GM18505 (cell line): ENCODE data around the gene PRUNE2.
"Not testable (repeated sequence)": the region's sequence is repeated elsewhere in the genome, so short reads cannot be mapped to it uniquely, and the experiment has no call there.

ENCODE experiments used
- ATAC-seq: cut with Tn5 transposase; IDR thresholded peaks from one replicate; pipeline ENCODE4 v1.9.1; 2021; ENCODE audit not compliant: unreplicated experiment
- POLR2A ChIP-seq: IDR thresholded peaks from 4 replicates; pipeline ENCODE4 v1.6.1; 2011; ENCODE audit warnings: borderline replicate concordance; ENCODE audit not compliant: insufficient read depth, insufficient read length; ENCODE audit errors: extremely low read depth

Gene PRUNE2

DNA sequence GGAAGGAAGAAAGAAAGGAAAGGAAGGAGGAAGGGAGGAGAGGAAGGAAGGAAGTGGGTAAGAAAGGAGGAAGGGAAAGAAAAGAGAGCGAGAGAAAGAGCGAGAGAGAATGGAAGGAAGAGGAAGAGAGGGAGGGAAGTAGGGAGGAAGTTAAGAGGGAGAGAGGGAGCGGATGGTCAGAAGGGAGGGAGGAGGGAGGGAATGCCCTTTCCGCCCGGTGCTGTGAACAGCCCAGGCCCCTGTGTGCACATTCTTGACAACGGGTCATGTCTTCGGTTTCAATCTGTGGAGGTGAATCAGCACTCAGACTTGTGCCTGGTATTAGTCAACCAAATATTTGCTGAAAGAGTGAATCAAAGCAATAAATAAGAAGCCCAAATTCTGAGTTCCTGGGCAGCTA lies 39.2 kb downstream of the PRUNE2 start:
- TF ChIP-seq POLR2A: no peak
- ATAC-seq: no peak

DNA sequence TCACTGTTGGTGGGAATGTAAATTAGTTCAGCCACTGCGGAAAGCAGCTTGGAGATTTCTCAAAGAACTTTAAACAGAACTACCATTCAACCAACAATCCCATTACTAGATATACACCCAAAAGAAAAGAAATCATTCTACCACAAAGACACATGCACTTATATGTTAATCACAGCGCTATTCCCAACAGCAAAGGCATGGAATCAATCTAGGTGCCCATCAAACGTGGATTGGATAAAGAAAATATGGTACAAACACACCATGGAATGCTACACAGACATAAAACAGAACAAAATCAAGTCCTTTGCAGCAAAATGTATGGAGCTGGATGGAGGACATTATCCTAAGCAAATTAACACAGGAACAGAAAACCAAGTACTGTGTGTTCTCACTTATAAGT lies 42.1 kb downstream of the PRUNE2 start:
- TF ChIP-seq POLR2A: no peak
- no peak for ATAC-seq

DNA sequence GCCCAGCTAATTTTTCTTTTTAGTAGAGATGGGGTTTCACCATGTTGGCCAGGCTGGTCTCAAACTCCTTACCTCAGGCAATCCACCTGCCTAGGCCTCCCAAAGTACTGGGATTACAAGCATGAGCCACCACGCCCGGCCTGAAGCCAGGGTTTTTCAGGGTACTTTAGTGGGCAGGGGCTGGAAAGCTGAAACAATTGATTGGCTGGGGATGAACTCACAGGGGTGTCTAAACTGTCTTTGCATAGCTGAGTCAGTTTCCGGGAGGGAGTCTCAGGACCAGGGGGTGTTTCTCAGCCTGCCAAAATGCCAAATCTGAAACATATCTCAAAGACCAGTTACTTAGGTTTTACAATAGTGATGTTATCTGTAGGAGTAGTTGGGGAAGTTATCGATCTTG lies 46.1 kb downstream of the PRUNE2 start:
- TF ChIP-seq POLR2A: no peak
- no peak for ATAC-seq

DNA sequence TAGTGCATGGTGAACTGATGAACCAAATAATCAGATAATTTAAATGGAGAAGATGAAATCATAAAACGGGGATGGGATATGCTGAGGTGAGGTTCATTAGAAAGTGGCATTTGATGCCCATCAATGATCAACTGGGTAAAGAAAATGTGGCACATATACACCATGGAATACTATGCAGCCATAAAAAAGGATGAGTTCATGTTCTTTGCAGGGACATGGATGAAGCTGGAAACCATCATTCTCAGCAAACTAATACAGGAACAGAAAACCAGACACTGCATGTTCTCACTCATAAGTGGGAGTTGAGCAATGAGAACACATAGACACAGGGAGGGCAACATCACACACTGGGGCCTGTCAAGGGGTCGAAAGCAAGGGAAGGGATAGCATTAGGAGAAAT lies 47.7 kb downstream of the PRUNE2 start:
- ATAC-seq: not testable (repeated sequence)

DNA sequence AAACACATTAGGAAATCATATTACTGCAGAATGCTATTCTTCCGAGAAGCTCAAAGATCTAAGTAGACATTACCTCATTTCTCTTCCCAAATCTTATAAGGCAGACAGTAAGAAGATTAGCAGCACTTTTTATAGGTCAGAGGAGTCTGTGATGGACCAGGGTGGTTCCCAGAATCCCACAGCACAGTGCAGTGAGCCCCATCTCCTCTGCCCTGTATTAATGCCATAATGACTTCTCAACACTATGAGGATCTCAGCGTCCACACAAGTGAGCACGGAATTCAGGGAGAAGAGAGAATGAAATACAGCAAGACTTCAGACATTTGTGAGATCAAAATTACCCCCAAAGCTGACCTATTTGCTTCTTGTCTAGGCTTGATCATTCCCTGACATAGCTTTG lies 49.9 kb downstream of the PRUNE2 start:
- TF ChIP-seq POLR2A: no peak

DNA sequence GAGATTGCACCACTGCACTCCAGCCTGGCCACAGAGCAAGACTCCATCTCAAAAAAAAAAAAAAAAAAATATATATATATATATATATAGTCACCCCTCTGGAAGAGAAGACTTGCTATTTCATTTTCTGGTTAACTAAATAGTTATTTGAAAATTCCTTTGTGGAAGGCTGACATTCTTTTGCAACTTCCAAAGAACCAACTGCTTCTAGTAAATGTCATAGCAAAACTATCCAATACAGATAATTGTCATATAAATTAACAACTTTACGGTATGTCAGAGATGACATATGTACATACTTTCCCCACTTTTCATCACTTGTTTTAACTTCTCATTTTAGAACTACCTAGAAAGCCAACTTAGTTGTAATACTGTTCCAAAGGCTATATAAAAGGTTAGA lies 50.9 kb downstream of the PRUNE2 start:
- no peak for ATAC-seq
- TF ChIP-seq POLR2A: no peak

More for the DNA sequence above, 49.9 kb downstream of the PRUNE2 start:
- ATAC-seq: no peak

DNA sequence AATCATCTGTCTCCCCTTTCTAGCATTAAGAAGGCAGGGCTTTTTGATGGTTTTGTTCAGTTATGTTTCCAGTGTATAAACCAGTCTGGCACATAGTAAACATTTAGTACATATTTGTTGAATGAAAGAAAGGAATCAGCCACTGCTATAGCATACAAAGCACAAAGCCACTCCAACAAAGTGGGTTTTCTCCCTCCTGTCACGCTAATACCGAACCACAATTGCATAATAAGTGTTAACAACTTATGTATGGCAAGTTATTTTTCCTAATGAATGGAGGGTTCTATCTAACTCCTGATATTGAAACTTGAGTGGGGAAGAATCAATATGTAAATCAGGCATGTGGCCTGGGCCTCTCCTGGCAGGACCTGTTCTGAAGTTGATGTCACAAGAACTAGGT lies 53.9 kb downstream of the PRUNE2 start:
- no peak for ATAC-seq
- TF ChIP-seq POLR2A: no peak

DNA sequence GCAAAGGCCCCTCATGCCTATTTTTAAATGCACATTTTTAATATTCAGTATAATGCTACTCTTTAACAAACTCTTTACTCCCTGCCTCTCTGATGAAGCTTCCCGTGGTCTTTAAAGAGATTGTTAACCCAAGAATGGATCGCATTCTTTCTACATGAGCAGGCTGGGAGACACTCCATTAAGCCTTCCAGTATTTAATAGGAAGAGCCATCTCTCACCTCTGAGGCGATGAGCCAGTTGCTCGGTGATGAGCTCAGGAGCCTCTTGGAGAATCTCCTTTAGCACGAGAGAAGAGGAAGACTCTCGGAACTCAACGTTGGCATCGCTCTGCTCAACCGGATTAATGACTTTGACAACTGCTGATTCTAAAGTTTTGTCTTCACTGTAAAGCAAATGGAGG lies 59.6 kb downstream of the PRUNE2 start:
- no peak for ATAC-seq
- no peak for TF ChIP-seq POLR2A

DNA sequence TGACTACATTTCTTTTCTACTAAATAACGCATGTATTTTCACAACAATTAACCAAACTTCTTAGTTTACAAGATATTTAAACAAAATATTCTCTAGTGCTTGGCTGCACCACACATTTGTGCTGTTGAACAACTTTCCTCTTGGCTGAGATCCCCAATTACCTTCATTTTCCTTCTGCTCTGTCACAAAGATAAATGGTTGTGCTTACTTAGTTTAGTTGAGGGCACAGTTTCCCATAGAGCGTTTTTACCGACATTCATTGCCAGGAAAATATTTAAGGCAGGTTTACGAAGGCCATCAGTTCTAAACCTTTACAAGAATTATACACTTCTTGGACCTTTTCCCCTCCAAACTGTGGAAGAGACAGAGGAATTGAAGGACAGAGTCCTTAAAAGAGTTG lies 60.7 kb downstream of the PRUNE2 start:
- TF ChIP-seq POLR2A: no peak

DNA sequence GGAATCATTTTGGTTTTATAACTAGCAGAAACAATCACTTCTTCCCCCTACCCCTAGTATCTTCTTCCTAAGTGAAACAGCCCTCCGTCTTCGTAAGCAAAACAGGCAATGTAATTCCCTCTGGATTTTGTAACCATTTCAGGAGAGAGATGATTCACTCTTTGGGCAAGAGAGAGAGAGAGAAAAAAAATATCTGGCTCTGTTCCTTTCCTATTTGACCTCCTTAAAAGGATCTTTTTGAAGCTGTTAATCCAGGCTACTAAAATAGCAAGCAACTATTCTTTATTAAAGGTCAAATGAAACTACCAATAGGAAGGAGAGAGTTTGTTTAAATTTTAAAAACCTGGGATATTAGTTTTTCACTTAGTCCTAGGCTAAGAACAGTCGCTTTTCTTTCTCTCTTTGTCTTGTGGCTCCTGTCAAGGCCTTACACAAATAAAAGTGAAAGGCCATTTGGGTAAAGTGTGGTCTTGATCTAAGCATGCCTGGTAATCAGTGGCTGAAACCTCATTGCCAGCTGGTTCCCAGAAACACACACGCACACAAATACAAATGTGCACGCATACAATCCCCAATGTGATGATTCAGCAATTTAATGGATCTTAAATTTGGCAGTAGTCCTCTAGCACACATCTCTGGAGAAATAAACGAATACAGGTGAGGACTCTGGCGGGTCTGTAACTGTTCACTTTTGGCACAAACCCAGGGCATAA lies 70.2 kb downstream of the PRUNE2 start:
- ATAC-seq: no peak
- TF ChIP-seq POLR2A: no peak

More for the DNA sequence above, 60.7 kb downstream of the PRUNE2 start:
- no peak for ATAC-seq

DNA sequence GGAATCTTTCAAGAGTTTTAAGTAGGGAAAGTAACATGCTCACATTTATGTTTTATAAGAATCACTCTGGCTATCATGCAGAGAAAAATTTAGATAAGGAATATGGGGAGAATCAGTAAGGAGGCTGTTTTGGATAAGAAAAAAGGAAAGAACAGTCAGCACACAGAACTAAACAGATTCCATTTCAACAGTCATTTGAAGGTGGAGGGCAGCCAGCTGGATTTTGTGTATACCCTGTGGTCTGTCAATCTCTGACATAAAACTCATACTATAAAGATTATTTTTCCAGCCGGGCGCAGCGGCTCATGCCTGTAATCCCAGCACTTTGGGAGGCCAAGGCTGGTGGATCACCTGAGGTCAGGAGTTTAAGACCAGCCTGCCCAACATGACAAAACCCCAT lies 77.5 kb downstream of the PRUNE2 start:
- TF ChIP-seq POLR2A: no peak
- no peak for ATAC-seq

DNA sequence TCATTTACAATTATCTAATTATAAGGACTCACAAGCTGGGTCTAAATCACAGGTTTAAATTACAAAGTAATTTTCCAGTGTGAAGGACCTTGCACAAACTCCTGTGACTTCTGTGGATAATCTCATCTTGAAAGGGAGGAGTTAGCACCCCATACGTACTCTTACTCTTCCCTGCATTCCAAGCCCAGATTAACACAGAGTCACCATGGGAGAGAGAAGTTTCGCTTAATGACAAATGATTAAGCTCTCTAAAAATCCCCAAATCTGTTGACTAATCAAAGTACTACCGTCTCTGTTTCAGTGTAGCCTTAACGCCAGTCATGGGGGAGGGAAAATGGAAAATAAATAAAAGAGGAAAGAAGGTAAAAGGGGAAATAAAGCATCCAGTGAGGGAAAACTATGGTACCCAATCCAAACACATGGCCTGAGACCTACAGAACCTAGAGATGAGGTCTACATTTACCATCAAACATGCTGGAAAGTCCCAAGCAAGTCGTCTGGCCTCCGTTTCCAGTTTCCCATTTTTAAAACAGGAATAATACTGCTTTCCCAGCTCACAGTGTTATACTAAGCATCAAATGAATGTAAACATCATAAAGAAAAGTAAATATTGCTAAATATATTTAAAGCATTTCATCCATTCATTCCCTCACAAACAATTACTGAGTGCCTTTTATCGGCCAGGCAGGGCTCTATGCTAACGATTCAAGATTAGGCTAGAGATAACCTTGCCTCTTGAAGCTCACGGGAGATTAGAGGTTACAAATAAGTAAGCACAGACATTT lies 78.4 kb downstream of the PRUNE2 start:
- TF ChIP-seq POLR2A: no peak
- ATAC-seq: no peak

DNA sequence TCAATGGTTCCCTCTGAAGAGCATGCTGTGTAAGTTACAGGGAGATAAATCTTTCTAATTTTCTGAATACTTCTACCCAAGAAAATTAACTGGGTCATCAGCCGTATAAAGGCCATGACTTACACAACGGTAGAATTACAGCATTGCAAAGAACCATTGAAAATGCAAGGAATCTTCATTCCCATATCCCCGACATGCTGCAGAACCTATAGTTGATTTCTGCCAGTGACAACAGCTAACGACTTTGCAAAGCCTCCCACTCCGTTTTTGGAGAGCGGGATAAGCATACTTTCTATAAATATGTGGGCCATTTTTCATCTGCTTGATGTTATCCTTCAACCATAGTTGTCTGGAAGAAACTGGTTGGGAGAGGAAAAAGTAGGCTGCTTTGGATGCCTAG lies 85.5 kb downstream of the PRUNE2 start:
- ATAC-seq: no peak
- no peak for TF ChIP-seq POLR2A

DNA sequence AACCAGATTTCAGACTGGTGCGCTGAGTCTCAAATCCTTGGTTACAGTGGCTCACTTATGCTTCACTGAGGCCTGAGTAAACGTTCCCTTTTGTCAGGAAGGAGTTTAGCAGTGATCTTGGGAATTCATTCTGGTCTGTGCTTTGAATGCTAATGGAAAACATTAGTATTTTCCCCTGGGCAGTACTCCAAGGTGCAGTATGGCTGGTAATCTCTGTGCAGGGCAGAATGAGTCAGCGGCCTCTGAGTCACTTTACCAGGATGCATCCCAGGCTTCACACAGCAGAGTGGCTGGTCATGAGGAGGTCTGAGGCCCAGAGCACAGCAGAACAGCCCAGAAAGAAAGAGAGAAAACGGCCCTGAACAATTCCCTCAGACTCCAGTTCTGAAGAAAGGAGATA lies 87.6 kb downstream of the PRUNE2 start:
- ATAC-seq: no peak
- no peak for TF ChIP-seq POLR2A
